ENCODE data around the gene JTB.

DNA sequence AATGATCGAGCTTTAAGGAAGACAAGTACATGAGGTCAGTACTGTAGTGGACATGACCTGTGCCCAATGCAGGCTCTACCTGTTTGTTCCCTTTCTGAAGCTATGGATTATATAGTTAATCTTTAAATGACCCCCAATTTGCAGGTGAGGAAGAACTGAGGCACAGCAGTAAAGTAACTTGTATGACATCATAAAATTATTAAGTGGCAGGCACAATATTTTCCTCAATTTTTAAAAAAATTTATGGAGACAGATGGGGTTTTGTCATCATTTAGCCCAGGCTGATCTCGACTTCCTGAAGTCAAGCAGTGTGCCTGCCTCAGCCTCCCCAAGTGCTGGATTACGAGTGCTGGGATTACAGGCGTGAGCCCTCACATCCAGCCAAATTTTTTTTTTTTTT is 51.1 kb downstream of the JTB start:
- TF ChIP-seq POLR2AphosphoS5 (IDR thresholded peaks at IDR 0.05) = no peak
- TF ChIP-seq EP300 (IDR thresholded peaks at IDR 0.05) = no peak
- TF ChIP-seq CTCF (IDR thresholded peaks at IDR 0.05) = no peak
- no peak for TF ChIP-seq POLR2A (IDR thresholded peaks at IDR 0.05)

Measured in sigmoid colon (tissue), 4 donors.